ELR (cell line): Measurements from ENCODE around the gene MTX2.
"Not testable (repeated sequence)": the region's sequence is repeated elsewhere in the genome, so short reads cannot be mapped to it uniquely, and the experiment has no call there.

Experiments used
- DNase-seq: peaks from one replicate; pipeline ENCODE4 v3.0.0-alpha.2; 2015; ENCODE audit warnings: low read depth

MTX2 gene

DNA sequence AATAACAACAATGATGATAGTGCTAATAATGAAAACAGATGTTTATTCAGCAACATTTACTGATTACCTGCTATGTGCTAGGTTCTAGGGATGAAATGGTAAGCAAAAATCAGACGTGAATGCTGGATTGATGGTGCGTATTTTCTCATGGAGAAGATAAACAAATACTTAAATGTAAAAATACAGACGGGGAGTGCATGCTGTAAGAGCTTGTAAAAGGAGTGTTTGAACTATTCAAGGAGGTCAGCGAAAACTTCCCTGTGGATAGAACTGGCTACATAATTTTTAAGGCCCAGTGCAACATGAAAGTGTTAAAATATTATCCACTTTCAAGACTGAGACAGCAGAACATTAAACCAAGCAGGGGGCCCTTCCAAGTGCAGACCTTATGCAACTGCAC, 22.1 kb downstream of the MTX2 start:
- no peak for DNase-seq

DNA sequence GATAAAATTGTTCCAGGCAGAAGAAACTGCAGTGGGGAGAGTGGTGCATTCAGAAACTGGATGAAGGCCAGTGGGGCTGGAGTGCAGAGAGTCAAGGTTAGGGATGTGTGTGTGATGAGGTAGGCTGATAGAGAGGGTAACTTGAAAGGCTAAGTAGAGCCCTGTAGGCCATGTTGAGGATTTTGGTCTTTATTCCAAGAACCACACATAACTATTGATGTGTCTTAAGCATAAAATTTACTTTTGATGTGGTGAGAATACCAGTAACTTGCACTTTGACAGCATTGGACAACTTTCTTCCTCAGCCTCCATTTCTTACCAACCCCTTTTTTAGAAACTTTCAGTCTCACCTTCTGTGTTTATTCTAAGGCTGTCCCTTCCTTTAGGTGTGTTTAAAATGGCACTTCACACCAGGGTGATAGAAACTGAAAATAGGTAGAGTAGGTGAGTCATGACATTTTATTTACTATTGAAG, 22.6 kb downstream of the MTX2 start:
- no peak for DNase-seq

DNA sequence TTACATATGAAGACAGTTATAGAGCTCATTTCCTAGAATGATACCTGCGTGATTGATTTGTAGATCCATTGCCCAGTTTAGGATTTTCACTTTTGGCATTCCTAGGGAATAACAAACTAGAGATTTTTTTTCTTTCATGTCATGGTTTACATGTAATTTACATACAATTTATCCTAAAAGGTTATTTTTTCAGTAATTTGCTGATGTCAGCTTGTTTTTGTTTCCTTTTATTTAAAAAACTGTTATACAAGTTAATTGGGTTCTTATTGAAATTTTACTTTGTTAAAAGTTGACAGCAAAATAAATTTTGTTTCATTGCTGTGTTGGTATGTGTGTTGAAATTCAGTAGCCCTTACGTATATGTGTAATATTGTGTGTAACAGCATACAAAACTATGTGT, 23.4 kb downstream of the MTX2 start:
- DNase-seq: no peak

DNA sequence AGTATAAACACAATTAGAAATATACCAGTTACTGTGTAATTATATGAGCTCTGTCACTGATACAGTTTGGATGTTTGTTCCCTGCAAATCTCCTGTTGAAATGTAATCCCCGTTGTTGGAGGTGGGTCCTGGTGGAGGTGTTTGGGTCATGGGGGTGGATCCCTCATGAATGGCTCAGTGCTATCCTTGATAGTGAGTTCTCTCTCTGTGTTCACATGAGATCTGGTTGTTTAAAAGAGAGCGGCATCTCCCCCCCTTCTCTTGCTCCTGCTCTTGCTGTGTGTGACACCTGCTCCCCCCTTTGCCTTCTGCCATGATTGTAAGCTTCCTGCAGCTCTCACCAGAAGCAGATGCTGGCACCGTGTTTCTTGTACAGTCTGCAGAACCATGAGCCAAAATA, 24.1 kb downstream of the MTX2 start:
- no peak for DNase-seq

DNA sequence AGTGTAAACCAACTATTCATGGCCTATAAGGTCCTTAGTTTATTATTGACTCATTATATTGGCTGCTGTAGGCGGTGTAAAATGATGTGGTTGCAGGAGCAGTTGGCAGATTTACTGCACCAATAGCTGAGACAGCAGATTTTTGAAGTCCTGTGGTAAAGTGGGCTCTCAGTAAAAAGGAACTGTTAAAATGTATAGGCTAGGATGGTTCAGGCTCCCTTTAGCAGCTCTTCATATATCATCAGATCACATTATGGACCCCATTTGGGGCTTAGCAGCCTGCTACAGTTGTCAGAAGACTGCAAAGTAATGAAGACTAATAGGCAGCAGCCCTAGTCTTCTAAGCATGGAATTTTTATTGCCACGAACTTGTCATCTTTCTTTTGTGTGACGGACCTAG, 27.8 kb downstream of the MTX2 start:
- no peak for DNase-seq

DNA sequence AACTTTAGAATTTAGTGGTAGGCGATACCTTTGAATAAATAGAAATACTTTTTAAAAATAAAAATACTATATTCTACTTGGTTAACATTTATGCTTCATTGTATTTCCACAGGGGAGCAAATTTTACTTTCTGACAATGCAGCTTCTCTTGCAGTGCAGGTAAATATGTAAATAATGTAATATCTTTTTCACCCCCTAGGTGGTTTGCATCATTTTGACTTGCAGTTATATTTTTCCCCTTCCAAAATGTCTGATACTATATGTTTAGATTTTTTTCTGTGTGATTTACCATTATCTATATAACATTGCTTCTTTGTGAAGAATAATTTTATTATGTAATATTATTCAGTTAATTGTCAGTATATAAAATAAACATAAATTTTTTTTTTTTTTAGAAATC, 28.5 kb downstream of the MTX2 start:
- DNase-seq: no peak

DNA sequence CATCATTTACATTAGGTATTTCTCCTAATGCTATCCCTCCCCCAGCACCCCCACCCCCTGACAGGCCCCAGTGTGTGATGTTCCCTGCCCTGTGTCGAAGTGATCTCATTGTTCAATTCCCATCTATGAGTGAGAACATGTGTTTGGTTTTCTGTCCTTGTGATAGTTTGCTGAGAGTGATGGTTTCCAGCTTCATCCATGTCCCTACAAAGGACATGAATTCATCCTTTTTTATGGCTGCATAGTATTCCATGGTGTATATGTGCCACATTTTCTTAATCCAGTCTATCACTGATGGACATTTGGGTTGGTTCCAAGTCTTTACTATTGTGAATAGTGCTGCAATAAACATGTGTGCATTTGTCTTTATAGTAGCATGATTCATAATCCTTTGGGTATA, 36.8 kb downstream of the MTX2 start:
- DNase-seq: not testable (repeated sequence)

DNA sequence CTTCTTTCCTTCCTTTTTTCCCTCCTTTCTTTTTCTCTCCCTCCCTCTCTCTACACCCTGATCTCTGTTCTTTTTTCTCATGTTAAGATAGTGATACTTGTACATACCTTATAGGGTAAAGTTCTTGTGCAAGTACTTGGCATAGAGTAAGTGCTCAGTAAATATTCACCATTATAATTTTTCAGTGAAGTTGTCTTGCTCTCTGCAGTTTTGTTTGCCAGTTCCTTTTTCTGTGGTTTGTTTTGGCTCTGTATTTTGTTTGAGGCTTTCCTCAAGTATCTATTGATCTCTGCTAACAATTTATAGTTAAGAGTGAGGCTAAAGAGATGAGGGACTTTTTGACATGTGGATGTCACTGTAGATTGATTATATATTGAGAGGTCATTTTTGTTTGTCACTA, 48.0 kb downstream of the MTX2 start:
- no peak for DNase-seq

DNA sequence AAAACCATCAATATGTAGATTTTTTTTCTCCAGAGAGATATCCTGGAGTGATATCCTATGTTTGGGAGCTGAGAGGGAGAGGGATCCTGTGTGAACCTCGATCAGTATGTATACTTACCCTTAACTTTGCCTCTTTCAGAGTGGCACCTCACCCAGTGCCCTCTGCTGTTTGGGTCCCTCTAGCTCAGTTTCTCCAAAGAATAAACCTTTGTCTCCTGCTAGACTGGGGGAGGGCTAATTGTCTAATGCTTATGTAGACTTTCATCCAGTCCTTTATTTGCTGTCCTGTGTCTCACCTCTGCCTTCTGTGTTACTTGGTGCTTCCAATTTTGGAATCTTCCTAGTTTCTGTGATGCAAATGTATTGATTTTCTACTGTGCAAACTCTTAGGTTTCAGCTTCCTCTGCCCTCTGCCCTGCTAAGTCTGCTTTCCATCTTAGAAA, 48.4 kb downstream of the MTX2 start:
- no peak for DNase-seq

DNA sequence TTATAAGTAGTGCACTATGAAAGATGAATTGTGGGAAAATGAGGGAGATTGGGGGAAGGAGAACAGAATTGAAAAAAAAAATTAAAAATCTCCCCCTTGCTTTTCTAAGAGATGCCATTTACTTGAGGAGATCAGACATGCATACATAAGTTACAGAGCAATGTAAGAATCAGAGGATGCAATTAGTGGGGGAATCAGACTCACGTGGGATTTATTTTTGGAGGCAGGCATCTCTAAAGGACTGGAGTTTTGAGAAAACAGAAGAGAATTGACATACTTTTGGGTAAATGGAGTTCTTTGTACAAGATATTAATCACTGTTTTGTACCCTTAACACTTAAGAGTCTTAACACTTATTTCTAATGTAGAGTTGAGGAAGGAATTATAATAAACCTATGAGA, 52.7 kb downstream of the MTX2 start:
- no peak for DNase-seq

DNA sequence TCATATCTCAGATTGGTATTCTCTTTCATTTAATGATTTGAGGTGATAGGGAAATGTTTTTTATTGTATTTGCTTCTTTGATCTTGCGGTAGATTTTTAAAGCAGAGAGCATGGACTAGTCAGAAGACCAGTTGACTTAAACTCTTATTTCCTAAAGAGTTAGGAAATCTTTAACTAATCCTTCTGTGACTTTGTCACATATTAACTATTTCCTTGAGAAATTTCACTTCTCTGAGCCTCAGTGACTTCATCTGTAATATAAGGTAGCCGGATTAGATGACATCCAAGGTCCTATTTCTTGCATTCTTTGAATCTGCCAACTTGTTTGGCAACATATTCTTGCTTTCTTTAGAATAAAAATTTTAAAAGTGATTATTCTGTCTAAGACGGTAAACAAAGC, 55.6 kb downstream of the MTX2 start:
- no peak for DNase-seq

DNA sequence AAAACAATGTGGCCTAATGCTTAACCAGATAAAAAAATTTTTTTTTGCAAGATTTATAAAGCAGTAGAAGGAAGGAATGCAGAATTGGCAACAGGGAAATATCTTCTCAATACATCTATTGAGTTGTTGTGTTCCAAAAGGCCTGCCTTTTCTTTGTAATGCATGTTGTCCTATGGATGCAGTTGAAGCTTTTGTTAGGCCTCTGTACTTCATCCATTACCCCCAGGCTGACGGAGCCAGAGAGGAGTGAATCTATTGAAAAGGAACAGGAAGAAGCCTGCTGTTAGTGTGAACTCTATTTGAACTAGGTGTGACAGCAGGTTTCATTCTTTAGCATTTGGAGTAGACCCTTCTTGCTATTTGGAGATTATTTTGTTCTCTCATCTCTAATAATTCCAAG, 56.5 kb downstream of the MTX2 start:
- no peak for DNase-seq

DNA sequence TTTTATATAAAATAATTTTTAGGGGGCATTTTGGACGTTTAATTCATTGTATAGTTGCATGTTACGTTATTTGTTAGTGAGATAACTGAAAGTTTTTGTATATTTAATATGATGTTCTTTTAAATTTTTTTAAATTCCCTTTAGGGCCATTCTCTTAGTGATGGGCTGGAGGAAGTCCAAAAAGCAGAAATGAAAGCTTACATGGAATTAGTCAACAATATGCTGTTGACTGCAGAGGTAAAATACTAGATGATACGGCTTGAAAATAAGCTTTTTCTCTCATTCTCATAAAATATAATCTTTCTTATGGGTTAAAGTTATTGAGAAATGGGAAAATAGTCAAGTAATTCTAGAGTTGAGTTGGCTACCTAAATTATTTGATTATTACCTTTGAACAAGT, 58.9 kb downstream of the MTX2 start:
- DNase-seq: no peak

DNA sequence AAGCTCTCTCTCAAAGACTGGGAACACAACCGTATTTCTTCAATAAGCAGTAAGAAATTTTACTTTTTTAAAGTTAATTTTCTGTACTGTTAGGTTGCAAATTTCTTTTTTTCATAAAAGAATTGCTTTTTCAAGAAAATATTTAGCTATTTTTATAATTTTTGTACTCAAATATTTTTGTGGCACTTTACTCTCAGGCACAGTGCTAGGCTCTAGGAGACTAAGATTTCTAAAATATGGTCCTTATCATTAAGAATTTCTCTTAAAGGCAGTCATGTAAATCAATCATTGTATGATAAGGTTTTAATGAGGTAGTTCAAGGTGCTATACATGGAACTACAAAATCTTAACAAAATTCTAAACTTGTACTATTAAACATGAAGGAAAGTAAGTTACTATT, 61.4 kb downstream of the MTX2 start:
- no peak for DNase-seq

DNA sequence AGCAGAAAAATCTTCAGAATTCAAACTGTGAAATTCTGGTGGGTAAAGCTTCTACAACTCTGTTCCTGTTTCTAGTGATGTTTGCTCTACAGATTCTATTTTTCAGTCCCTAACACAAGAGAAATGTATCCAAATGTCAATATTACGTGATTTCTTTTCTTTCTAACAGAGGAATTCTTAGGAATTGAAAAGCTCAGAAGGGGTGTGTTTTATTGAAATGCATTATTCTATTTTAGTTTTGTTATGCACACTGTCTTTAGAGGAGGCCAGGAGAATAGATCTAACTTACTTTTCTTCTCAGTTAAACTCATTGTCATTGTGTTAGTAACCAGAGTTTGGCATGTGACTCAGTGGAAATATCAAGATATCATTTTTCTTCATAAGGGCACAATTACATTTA, 62.4 kb downstream of the MTX2 start:
- DNase-seq: no peak

DNA sequence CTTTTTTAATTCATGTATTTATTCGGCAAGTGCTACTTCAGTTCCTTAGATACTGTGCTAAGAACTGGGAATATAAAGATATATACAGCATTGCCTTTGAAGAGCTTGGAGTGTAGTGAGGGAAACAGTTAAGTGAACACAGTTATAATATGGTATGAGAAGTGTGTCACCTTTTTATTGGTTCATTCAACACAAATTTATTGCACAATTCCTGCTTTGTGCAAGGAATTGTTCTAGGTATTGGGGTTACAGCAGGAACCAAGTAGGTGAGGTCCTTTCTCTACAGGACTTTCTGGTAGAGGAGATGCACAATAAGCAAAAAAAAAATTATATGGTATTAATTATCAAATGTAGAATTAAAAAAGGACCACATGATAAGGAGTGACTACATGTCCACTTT, 65.5 kb downstream of the MTX2 start:
- no peak for DNase-seq

DNA sequence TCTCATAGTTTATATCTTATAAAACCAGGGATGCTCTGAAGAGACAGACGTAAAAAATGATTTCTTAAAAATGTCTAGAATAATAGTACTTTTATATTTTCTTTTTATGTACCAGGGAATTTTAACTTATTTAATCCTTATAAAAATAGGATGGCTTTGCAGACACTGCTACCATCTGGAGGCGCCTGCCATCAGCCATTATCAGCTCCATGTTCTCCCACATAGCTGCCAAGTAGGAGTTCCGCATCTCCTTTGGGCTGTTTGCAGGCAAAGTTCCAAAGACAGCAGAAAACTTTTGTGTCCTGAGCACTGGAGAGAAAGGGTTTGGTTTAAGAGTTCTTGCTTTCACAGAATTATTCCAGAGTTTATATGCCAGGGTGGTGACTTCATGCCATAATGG, 69.2 kb downstream of the MTX2 start:
- no peak for DNase-seq

DNA sequence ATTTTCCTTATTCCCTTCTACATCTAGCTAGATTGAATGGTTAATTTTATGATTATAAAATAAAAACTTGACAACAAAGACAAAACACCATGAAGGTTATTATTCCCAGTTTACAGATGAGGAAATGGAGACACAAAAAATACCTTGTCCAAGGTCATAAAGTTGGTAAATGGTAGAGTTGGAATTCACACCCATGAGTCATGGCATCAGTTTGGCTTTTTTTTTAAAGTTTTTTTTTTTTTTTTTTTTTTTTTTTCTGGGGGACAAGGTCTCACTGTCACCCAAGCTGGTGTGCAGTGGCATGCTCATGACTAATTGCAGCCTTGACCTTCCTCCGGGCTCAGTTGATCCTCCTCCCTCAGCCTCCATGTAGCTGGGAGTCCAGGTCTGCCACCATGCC, 70.0 kb downstream of the MTX2 start:
- no peak for DNase-seq

DNA sequence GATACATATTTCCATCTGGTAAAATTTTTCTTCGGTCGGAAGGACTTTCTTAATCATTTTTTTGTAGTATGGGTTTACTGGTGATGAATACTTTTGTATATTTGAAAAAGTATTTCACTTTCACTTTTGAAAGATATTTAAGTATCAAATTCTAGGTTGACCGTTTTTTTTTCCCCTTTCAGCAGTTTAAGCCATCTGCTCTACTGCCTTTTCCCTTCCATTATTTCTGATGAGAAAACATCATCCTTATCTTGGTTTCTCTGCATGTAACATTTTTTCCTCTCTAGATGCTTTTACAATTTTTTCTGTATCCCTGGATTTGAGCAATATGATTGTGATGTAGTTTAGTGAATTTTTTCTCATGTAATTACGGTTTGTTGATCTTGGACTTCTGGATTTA, 87.0 kb downstream of the MTX2 start:
- peak; percentile 3 for DNase-seq

DNA sequence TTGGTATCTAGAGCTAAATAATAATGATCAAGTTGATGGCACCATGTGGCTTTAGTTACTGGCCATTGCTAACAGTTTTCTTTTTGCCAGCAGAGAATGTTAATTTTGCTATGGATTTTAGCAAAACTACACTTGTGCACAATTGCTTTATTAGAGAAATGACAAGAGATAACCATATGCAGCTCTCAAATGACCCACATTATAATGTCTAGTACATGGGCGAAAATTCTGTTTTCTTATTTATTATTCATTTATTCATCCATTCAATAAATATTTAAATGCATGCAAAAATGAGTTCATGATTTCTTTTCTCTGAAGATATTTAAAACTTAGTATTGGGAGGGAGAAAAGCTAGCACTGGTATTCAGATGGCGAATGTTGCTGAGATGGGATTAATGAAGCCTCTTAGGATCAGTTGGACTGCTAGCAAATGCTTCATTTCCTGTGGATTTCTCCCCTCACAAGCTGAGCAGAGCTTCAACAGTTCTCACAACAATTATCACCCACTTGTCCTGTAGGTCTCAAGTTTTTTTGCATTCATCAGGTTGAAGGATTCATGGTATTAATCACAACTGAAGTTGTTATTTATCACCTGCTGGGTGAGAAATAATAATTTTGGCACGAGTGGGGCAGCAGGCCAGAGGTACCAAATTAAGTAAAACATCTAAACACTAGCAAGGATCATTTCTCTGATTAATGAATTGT, 95.2 kb downstream of the MTX2 start:
- no peak for DNase-seq

DNA sequence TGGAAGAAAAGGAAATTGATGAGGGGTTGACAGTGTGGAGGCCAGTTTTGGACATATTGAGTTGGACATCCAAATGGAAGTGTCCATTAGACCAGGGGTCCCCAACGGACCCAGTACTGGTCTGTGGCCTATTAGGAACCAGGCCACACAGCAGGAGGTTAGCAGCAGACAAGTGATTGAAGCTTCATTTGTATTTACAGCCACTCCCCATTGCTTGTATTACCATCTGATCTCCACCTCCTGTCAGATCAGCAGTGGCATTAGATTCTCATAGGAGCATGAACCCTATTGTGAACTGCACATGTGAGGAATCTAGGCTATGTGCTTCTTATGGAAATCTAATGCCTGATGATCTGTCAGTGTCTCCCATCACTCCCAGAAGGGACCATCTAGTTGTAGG, 99.1 kb downstream of the MTX2 start:
- DNase-seq: no peak

DNA sequence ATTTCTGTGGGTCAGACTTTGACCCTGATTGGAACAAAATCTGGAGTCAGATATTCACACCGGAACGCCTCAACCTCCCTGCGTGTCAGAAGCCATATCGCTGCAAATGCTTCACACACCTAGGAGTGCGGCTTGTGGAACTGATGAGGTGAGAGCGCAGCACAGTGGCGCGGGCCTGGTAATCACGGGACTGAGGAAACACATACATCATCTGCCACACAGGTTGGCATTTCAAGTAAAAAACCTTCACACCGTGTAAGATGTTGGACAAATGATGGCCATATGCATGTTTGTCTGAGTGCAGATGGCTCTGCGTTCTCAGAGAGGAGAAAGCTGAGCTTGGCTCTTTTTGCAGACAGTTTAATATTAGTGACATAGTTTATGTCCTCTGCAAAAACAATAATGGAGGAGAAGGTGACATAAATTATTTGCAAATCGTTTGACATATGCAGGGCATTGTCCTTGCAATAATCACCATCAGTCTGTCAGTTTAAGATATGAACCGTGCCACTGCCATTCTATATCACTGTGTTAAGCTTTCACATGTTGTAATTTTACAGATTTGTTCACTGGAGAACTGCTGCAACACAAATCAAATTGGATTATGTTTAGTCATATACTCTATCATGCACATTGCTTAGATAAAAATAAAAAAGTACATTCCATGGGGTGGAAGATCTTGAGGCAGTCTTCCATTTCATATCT, 101.4 kb downstream of the MTX2 start:
- no peak for DNase-seq

DNA sequence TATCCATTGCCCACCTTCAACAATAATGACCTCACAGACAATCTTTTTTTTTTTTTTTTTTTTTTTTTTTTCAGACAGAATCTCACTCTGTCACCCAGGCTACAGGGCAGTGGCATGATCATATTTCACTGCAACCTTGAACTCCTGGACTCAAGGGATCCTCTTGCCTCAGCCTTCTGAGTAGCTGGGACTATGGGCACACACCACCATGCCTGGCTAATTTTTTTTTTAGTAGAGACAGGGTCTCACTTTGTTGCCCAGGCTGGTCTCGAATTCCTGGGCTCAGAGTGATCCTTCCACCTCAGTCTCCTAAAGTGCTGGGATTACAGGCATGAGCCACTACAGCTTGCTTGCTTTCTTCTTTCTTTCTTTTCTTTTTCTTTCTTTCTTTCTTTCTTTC, 103.9 kb downstream of the MTX2 start:
- DNase-seq: not testable (repeated sequence)

DNA sequence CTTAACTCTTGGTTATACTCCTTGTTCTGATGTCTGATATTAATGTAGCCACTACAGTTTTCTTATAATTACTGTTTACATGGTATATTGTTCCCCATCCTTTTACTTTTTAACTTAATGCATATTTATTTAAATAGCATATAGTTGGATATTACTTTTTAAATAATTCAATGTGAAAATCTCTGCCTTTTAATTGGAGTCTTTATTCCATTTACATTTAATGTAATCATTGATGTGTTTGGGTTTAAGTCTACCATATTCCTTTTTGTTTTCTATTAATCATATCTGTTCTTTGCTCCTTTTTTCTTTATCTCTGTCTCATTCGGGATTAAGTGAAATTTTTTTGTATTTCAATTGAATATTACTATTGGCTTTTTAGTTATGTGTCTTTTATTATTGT, 109.1 kb downstream of the MTX2 start:
- DNase-seq: no peak
